ENCODE results near the gene RAB3C.

The RAB3C gene

GRCh38 chr5:58838729-58839128 is 255.9 kb downstream of the RAB3C start:
- DNase-seq: no peak

GRCh38 chr5:58842852-58843251 is 260.0 kb downstream of the RAB3C start:
- no peak for DNase-seq

GRCh38 chr5:58844395-58844794 is 261.5 kb downstream of the RAB3C start:
- DNase-seq: no peak

- DNase-seq: no peak
Observed at GRCh38 chr5:58847041-58847440, 264.2 kb downstream of the RAB3C start.

GRCh38 chr5:58849223-58849622 is 266.3 kb downstream of the RAB3C start:
- no peak for DNase-seq

- DNase-seq: no peak
Observed at GRCh38 chr5:58849921-58850667, 267.2 kb downstream of the RAB3C start.

- no peak for DNase-seq
Observed at GRCh38 chr5:58851153-58851552, 268.3 kb downstream of the RAB3C start.

- DNase-seq: no peak
Observed at GRCh38 chr5:58851571-58851970, 268.7 kb downstream of the RAB3C start.

GRCh38 chr5:58852566-58852965 is 269.7 kb downstream of the RAB3C start:
- DNase-seq: no peak

- DNase-seq: no peak
Observed at GRCh38 chr5:58854441-58854840, 271.6 kb downstream of the RAB3C start.

GRCh38 chr5:58855851-58856739 is 273.2 kb downstream of the RAB3C start:
- DNase-seq: no peak

GRCh38 chr5:58857609-58858008 is 274.7 kb downstream of the RAB3C start:
- DNase-seq: no peak

GRCh38 chr5:58860680-58861079 is 277.8 kb downstream of the RAB3C start:
- DNase-seq: no peak

GRCh38 chr5:58868931-58869330 is 286.1 kb downstream of the RAB3C start:
- DNase-seq: no peak

- DNase-seq: no peak
Observed at GRCh38 chr5:58871648-58872242, 288.9 kb downstream of the RAB3C start.

- DNase-seq: no peak
Observed at GRCh38 chr5:58872670-58873273, 289.9 kb downstream of the RAB3C start.

GRCh38 chr5:58875599-58875998 is 292.7 kb downstream of the RAB3C start:
- DNase-seq: no peak

- DNase-seq: no peak
Observed at GRCh38 chr5:58885260-58885659, 302.4 kb downstream of the RAB3C start.

- peak; percentile 33 for DNase-seq
Observed at GRCh38 chr5:58886315-58887207, 303.7 kb downstream of the RAB3C start.

- DNase-seq: no peak
Observed at GRCh38 chr5:58887311-58887710, 304.4 kb downstream of the RAB3C start.

- DNase-seq: no peak
Observed at GRCh38 chr5:58887721-58888409, 305.0 kb downstream of the RAB3C start.
